HG03045 (cell line): ENCODE data around the gene PIK3CD.

ENCODE experiments used
- ATAC-seq: cut with Tn5 transposase; IDR thresholded peaks from one replicate; pipeline ENCODE4 v1.9.1; 2021; ENCODE audit warnings: mild to moderate bottlenecking, moderate library complexity; ENCODE audit not compliant: unreplicated experiment

The PIK3CD gene

DNA sequence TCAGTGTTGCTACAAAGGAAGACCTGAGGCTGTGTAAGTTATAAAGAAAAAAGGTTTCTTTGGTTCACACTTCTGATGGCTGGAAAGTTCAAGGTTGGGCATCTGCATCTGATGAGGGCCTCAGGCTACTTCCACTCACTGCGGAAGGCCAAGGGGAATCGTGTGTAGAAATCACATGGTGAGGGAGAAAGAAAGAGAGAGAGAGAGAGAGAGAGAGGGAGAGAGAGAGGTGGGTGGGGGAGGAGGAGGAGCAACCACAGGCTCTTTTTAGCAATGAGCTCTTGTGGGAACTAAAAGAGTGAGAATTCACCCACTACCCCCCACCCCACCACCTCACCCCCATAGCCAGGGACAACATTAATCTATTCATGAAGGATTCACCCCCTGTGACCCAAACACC lies 112.4 kb downstream of the PIK3CD start:
- no peak for ATAC-seq

DNA sequence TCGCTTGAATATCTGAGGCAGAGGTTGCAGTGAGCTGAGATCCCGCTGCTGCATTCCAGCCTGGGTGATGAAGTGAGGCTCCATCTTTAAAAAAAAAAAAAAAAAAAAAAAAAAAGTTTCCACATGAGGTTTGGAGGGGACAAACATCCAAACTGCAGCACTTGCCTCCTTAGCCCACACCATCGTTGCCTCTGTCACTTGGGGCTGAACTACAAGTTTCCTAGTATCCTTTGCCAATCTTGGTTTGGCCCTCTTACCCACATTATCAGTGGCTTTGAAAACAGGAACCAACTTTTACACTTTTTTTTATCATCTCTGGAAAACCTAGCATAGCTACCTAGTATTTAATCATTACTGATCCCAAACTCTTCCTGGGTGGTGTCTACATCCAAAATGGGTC lies 113.0 kb downstream of the PIK3CD start:
- ATAC-seq = no peak

DNA sequence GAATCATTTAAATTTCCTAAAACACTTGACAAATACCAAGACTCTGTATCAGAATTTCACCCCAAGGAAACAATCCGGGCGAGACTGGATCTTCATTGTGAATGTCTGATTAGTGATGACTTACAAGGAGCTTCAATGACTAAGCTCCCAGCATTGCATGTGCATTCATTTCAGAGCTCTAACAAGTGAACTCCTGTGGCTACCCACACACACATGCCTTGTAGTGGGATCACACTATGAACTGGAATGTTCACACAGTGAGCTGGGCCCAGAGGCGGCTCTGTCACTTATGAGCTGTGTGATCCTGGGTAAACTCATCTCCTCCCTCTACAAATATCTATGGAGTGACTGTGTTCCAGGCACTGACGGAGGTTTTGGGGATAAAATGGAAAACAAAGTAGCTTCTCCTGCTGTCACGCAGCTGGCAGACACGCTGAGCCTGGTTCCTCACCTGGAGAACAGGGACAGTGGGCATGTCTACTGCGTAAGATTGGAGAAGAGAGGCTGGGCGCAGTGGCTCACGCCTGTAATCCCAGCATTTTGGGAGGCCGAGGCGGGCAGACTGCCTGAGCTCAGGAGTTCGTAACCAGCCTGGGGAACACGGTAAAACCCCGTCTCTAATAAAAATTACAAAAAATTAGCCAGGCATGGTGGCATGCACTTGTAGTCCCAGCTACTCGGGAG lies 115.4 kb downstream of the PIK3CD start:
- ATAC-seq = no peak

DNA sequence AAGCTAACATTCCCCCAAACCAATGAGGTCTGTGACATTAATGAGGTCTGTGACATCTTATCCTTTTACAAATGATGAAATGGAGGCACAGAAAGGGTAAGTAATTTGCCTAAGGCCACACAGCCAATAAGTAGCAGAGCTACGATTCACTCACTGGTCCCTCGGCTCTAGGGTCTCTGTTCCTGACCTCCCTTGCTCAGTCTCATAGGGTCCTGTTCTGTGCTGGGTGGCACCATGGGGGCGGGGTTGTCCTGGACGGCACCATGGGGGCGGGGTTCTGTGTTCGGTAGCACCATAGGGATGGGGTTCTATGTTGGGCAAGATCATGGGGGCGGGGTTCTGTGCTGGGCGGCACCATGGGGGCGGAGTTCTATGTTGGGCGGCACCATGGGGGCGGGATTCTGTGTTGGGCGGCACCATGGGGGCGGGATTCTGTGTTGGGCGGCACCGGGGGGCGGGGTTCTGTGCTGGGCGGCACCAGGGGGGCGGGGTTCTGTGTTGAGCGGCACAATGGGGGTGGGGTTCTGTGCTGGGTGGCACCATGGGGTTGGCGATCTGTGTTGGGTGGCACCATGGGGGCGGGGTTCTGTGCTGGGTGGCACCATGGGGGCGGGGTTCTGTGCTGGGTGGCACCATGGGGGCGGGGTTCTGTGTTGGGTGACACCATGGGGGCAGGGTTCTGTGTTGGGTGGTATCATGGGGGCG lies 116.6 kb downstream of the PIK3CD start:
- no peak for ATAC-seq

DNA sequence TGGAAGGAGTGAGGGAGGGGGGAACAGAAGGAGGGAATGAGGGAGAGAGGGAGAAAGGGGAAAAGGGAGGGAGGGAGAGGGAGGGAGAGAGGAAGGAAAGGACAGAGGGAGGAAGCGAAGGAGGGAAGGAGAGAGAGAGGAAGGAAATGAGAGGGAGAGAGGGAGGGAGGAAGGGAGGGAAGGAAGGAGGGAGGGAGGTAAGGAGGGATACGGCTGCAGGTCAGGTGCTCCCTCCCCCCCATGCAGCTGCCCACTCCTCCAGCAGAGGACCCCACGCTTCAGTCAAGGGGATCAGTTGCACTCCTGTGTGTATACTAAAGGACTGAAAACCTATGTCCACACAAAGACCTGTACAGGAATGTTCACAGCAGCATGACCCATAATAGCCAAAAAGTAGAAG lies 117.5 kb downstream of the PIK3CD start:
- ATAC-seq = no peak

DNA sequence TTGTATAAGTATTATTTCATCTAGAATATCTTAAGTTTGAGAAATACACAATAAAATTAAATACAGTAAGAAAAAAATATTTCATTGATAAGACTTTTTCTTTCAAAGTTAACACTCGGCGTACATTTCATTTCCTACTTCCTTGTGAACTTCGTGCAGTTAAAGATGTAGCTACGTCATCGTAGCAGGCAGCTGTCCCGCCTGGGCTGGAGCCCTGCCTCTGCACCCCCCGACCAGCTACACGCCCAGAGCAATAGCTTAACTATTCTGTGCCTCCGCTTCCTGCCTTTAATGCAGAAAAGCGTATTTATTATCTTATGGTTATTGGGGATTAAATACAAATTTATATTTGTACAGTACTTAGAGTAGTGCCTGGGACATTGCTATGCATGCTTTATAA lies 118.8 kb downstream of the PIK3CD start:
- no peak for ATAC-seq

DNA sequence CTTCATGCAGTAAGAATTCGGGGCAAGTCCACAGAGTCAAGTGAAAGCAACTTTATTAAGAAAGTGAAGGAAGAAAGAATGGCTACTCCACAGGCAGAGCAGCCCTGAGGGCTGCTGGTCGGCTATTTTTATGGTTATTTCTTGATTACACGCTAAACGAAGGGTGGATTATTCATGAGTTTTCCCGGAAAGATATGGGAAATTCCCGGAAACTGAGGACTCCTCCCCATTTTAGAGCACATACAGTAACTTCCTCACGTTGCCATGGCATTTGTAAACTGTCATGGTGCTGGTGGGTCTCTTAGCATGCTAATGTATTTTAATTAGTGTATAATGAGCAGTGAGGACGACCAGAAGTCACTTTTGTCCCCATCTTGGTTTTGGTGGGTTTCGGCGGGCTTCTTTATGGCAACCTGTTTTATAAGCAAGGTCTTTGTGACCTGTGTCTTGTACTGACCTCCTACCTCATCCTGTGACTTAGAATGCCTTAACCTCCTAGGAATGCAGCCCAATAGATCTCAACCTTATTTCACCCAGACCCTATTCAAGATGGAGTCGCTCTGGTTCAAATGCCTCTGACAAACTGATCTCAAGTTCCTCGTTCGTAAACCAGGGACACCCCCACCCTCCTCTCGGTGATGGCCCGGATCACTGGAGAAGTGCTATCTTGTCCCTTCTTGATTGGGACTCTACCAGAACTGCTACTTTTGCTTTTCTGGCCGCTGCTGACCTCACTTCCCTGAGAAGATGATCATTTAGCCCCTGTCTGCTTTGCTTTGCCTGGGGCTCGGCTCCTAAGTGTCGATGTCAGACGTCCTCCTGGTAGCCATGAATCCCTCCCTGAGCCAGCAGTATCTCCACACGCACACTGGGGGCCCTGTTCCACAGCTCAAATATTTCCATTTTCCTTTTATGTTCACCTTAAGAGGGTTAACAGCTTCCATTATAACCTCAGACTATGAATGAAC lies 123.5 kb downstream of the PIK3CD start:
- no peak for ATAC-seq

DNA sequence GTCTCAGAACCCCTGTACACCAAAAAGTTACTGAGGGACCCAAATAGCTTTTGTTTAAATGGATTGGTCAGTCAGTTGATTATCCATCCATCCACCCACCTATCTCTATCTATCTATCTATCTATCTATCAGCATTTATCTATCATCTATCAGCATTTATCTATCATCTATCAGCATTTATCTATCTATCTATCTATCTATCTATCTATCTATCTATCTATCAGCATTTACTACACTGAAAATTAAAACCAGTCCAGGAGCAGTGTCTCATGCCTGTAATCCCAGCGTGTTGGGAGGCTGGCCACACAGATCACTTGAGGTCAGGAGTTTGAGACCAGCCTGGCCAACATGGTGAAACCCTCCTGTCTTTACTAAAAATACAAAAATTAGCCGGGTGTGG lies 125.2 kb downstream of the PIK3CD start:
- no peak for ATAC-seq
